T-helper 1 cell treated with Interleukin-12 subunit alpha and Interleukin-12 subunit beta and Interleukin-4 antibody, amounts not matched to agents 30 μg/mL and 1 μg/mL, for 36 hours (primary cell): ENCODE results near the gene SLC12A9.
"Not testable (repeated sequence)": the region's sequence is repeated elsewhere in the genome, so short reads cannot be mapped to it uniquely, and the experiment has no call there.

Experiments
- H3K27ac Mint-ChIP-seq: one replicate; pipeline ENCODE4 v1.8.0; 2021; ENCODE audit warnings: mild to moderate bottlenecking, mixed read lengths
- H3K27me3 Mint-ChIP-seq: one replicate; pipeline ENCODE4 v1.8.0; 2021; ENCODE audit warnings: low read depth, mixed read lengths
- H3K36me3 Mint-ChIP-seq: one replicate; pipeline ENCODE4 v1.8.0; 2021; ENCODE audit warnings: low read depth, mixed read lengths
- H3K4me1 Mint-ChIP-seq: one replicate; pipeline ENCODE4 v1.8.0; 2021; ENCODE audit warnings: low read depth, mixed read lengths
- H3K4me3 Mint-ChIP-seq: one replicate; pipeline ENCODE4 v1.8.0; 2021; ENCODE audit warnings: mild to moderate bottlenecking, moderate library complexity, mixed read lengths
- H3K9me3 Mint-ChIP-seq: one replicate; pipeline ENCODE4 v1.8.0; 2021; ENCODE audit warnings: mixed read lengths

SLC12A9 gene

GRCh38 chr7:100835903-100836811, 16.4 kb upstream of the SLC12A9 start:
- peak overlapping the region; percentile 11 for H3K4me3 Mint-ChIP-seq
- no peaks in the 10 kb centered on the region for H3K36me3 Mint-ChIP-seq
- peaks cover 7% of the 10 kb centered on the region for H3K27me3 Mint-ChIP-seq
- H3K27ac Mint-ChIP-seq = no peak overlapping the region
- peaks cover 14% of the 10 kb centered on the region for H3K4me1 Mint-ChIP-seq
- H3K9me3 Mint-ChIP-seq = no peaks in the 10 kb centered on the region

GRCh38 chr7:100836812-100837098, 15.8 kb upstream of the SLC12A9 start:
- no peaks in the 10 kb centered on the region for H3K36me3 Mint-ChIP-seq

GRCh38 chr7:100837099-100837836, 15.2 kb upstream of the SLC12A9 start:
- Mint-ChIP-seq H3K27me3 (peaks cover 9% of the 10 kb centered on the region), H3K4me3 (peak overlapping the region; percentile 72), H3K9me3 (no peaks in the 10 kb centered on the region), H3K36me3 (no peaks in the 10 kb centered on the region), H3K4me1 (peaks cover 14% of the 10 kb centered on the region), H3K27ac (peak overlapping the region; percentile 70)

More at GRCh38 chr7:100836812-100837098, 15.8 kb upstream of the SLC12A9 start:
- Mint-ChIP-seq H3K9me3 (no peaks in the 10 kb centered on the region), H3K27ac (no peak overlapping the region), H3K4me1 (peaks cover 14% of the 10 kb centered on the region), H3K4me3 (peak overlapping the region; percentile 72), H3K27me3 (peaks cover 6% of the 10 kb centered on the region)

- Mint-ChIP-seq H3K4me3 (no peak overlapping the region), H3K9me3 (no peaks in the 10 kb centered on the region), H3K27me3 (peaks cover 5% of the 10 kb centered on the region), H3K4me1 (peaks cover 14% of the 10 kb centered on the region), H3K27ac (no peak overlapping the region), H3K36me3 (no peaks in the 10 kb centered on the region)
Observed at GRCh38 chr7:100839361-100839760, 13.2 kb upstream of the SLC12A9 start.

GRCh38 chr7:100840470-100841100, 11.9 kb upstream of the SLC12A9 start:
- Mint-ChIP-seq H3K4me3 (no peak overlapping the region), H3K9me3 (no peaks in the 10 kb centered on the region), H3K27me3 (peaks cover 5% of the 10 kb centered on the region), H3K27ac (no peak overlapping the region), H3K36me3 (no peaks in the 10 kb centered on the region), H3K4me1 (peaks cover 14% of the 10 kb centered on the region)

- no peaks in the 10 kb centered on the region for H3K9me3 Mint-ChIP-seq
- no peak overlapping the region for H3K27ac Mint-ChIP-seq
- no peak overlapping the region for H3K4me3 Mint-ChIP-seq
- no peaks in the 10 kb centered on the region for H3K27me3 Mint-ChIP-seq
- H3K36me3 Mint-ChIP-seq = no peaks in the 10 kb centered on the region
- peaks cover 4% of the 10 kb centered on the region for H3K4me1 Mint-ChIP-seq
Observed at GRCh38 chr7:100847360-100847759, 5.2 kb upstream of the SLC12A9 start.

GRCh38 chr7:100854146-100854895, 1.8 kb downstream of the SLC12A9 start:
- Mint-ChIP-seq H3K27ac (no peak overlapping the region), H3K4me3 (peak overlapping the region; percentile 92), H3K9me3 (no peaks in the 10 kb centered on the region), H3K4me1 (peaks cover 14% of the 10 kb centered on the region), H3K27me3 (no peaks in the 10 kb centered on the region), H3K36me3 (peaks cover 12% of the 10 kb centered on the region)

- H3K27me3 Mint-ChIP-seq, H3K4me3 Mint-ChIP-seq, H3K9me3 Mint-ChIP-seq, H3K27ac Mint-ChIP-seq: not testable (repeated sequence)
- Mint-ChIP-seq H3K4me1 (peaks cover 14% of the 10 kb centered on the region), H3K36me3 (peaks cover 12% of the 10 kb centered on the region)
Observed at GRCh38 chr7:100854899-100855298, 2.4 kb downstream of the SLC12A9 start.

GRCh38 chr7:100855515-100855914, 3.0 kb downstream of the SLC12A9 start:
- Mint-ChIP-seq H3K4me3 (no peak overlapping the region), H3K27me3 (no peaks in the 10 kb centered on the region), H3K36me3 (peaks cover 17% of the 10 kb centered on the region), H3K9me3 (no peaks in the 10 kb centered on the region), H3K27ac (no peak overlapping the region), H3K4me1 (peaks cover 14% of the 10 kb centered on the region)

- Mint-ChIP-seq H3K27ac (no peak overlapping the region), H3K4me3 (no peak overlapping the region), H3K36me3 (peaks cover 21% of the 10 kb centered on the region)
Observed at GRCh38 chr7:100856871-100857282, 4.4 kb downstream of the SLC12A9 start.

GRCh38 chr7:100859856-100860255, 7.3 kb downstream of the SLC12A9 start:
- Mint-ChIP-seq H3K4me3 (no peak overlapping the region), H3K27me3 (no peaks in the 10 kb centered on the region)

More at GRCh38 chr7:100856871-100857282, 4.4 kb downstream of the SLC12A9 start:
- Mint-ChIP-seq H3K4me1 (peaks cover 13% of the 10 kb centered on the region), H3K9me3 (no peaks in the 10 kb centered on the region), H3K27me3 (no peaks in the 10 kb centered on the region)

GRCh38 chr7:100860702-100861615, 8.4 kb downstream of the SLC12A9 start:
- H3K4me3 Mint-ChIP-seq = no peak overlapping the region
- H3K4me1 Mint-ChIP-seq = peaks cover 4% of the 10 kb centered on the region
- H3K27ac Mint-ChIP-seq = no peak overlapping the region
- H3K36me3 Mint-ChIP-seq = peaks cover 28% of the 10 kb centered on the region
- no peaks in the 10 kb centered on the region for H3K9me3 Mint-ChIP-seq
- no peaks in the 10 kb centered on the region for H3K27me3 Mint-ChIP-seq

More at GRCh38 chr7:100859856-100860255, 7.3 kb downstream of the SLC12A9 start:
- Mint-ChIP-seq H3K36me3 (peaks cover 29% of the 10 kb centered on the region), H3K27ac (no peak overlapping the region), H3K4me1 (peaks cover 2% of the 10 kb centered on the region), H3K9me3 (no peaks in the 10 kb centered on the region)

GRCh38 chr7:100861616-100861985, 9.1 kb downstream of the SLC12A9 start:
- Mint-ChIP-seq H3K27me3 (no peaks in the 10 kb centered on the region), H3K4me3 (no peak overlapping the region), H3K36me3 (peaks cover 28% of the 10 kb centered on the region), H3K4me1 (peaks cover 4% of the 10 kb centered on the region), H3K27ac (no peak overlapping the region), H3K9me3 (no peaks in the 10 kb centered on the region)
